GM21528 (cell line): ENCODE measurements around the gene WDR70.
"Not testable (repeated sequence)": the region's sequence is repeated elsewhere in the genome, so short reads cannot be mapped to it uniquely, and the experiment has no call there.

Source experiments
- ATAC-seq: cut with Tn5 transposase; IDR thresholded peaks from one replicate; pipeline ENCODE4 v1.9.1; 2021; ENCODE audit warnings: mild to moderate bottlenecking, moderate library complexity; ENCODE audit not compliant: unreplicated experiment, low FRiP score

Gene WDR70

DNA sequence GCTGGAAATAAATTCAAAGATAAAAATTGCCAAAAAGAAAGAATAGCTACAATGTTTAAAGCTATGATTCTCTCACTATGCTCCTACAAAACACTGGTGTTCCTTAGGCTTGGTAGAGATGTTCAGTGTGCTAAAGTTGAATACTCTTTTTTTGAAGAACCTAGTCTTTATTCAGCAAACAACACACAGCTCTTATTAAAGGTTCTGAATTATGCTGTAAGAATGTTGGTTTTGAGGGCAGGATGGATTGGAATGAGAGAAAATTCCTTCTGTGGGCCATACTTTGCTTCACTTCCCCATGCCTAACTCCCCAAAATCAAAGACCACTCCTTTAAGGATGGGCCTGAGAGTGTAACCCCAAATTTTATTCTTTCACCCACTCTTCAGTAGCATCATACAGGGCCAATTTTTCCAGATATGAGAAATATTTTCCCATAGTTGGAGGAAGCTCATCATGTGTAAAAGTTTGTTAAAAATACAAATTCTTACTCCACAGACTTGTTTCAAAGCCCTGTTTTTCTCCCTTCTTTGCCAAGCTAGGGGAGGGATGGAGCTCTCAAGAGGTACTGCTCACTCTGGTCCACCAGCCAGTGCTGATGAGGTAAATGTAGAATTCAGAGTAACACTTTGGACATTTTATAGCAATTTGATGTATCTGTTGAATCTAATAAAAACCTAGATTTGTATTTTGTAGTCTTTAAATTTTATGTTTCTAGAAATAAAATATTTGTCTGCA is 361.4 kb downstream of the WDR70 start:
- ATAC-seq: no peak

GRCh38 chr5:37742111-37742510 is 363.0 kb downstream of the WDR70 start:
- ATAC-seq: no peak

GRCh38 chr5:37751227-37751626 is 372.1 kb downstream of the WDR70 start:
- no peak for ATAC-seq

DNA sequence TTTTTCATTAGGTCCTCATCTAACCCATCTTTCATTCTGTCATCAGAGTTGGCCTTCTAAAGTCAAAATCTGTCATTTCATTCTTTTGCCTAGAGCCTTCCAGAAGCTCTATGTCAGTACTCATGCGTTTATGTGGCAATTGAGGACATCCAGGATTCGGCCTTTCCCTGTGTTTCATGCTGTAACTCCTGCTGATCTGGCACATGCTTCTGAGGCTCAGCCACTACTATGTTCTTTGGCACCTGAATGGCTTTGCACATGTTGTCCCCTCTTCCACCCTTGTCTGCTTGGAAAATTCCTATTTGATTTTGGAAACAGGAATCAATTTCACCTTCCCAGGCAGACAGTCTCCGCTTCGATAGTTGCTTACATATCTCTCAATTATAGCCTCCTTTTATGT is 375.9 kb downstream of the WDR70 start:
- no peak for ATAC-seq

DNA sequence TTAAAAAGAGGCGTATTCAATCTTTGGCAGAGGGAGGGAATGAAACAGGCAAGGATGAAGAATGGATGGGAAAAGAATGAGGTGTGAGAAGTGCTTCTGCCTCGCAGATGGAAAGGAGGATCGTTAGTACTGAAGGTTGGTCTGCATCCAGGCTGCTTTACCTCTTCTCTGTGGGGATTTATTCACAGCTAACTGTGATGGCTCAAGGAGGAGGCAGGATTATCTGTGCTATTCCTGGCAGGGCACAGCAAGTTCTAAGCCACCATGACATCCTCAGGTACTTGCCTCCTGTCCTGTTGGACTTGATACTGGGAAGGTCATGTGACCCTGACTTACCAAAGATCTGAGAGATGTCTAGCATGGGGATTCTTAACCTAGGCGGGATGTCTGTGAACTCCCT is 376.5 kb downstream of the WDR70 start:
- ATAC-seq: no peak

DNA sequence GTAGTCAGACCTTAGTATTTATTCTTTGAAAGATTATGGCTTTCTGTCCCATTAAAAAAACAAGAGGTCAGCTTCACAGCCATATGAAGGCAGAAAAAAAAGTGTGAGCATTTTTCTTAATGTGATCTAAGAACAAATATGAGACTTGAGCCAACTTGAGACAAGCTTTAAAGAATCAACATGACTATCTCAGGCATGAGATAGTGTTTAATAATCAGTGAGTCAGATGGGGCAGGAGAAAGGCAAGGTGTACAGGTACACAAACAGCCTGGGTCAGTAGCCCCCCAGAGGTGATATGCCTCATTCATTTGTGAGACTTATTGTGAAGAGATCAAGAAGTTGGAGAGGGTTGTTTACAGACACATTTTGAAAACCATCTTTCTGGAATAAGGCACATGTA is 377.1 kb downstream of the WDR70 start:
- ATAC-seq: no peak

DNA sequence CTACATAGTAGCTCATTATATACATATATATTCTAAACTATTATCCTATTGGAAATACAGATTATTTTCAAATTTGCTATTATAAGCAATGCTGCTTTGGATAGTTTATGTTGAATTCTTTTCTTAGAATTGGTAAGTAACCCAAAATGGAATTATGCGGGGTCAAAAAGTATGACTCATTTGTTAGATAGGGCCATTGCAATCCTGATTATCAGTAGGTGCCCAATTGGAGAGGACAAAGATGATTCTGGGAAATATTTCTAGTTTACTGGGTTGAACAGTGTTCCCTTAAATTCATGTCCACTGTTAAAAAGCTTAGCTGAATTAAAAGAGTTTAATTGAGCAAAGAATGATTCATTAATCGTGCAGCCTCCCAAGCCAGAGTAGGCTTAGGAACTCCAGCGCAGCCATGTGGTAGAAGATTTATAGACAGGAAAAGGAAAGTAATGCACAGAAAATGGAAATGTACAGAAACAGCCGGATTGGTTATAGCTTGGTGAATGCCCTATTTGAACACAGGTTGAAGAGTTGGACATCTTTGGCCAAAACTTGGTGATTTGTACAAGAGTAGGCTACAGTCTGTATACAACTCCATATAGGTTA is 379.0 kb downstream of the WDR70 start:
- ATAC-seq: no peak

DNA sequence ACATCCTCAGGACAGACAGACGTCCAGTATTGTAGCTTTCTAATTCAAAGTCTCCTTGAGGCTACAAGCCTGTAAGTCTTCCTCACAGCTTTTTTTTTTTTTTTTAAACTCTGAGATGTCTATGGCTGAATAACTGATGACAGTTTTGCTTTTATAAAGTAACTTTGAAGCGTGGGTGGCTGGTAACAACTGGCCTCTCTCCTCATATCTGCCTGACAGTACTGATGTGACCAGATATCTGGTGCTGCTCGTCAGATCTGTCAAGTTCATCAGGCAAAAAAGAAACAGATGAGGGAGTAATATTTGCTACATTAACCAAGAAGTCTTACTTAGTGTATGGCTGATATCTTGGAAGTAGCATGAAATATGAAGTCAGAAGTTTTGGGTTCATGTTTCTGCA is 388.1 kb downstream of the WDR70 start:
- ATAC-seq: no peak

DNA sequence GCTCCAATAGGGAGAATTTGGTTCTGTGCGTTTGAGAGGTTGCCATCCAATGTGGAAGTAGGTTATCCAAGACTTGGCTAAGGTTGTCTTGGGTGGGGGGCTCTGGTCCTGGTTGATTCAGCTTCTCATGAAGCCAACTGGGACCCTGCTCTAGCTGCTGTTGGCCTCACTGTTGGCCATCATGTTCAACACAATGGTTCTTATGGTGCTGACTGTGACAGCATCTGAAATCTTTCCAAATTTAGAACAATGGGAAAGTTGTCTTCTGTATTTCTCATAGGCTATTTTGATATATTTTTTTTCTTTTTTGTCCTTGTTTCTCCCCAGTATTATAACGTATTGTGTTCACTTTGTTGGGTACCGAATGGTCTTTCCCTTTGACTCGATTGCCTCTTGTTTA is 388.8 kb downstream of the WDR70 start:
- no peak for ATAC-seq

GRCh38 chr5:37768371-37768770 is 389.3 kb downstream of the WDR70 start:
- no peak for ATAC-seq

- no peak for ATAC-seq
Observed at GRCh38 chr5:37769108-37769507, 390.0 kb downstream of the WDR70 start.

- no peak for ATAC-seq
Observed at GRCh38 chr5:37769840-37770239, 390.7 kb downstream of the WDR70 start.

GRCh38 chr5:37770786-37771185 is 391.7 kb downstream of the WDR70 start:
- ATAC-seq: no peak

DNA sequence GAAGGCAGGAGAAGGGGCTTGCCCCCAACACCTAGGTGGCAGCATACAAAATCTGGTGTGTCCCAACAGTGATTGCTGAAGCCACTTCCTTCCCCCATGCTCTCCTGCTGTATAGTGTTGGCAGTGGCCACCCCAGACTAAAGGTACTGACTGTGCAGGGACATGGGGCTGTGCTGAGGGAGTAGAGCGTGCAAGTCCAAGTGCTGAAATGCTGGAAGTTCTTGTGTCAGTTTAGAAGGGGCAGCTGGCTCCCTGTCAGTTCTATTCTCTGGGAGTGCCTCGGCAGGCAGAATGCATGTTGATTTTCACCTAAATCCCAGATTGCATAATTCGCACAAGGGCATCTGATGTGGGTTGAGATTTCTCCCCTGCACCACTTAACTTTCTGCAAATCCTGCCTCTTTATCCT is 392.1 kb downstream of the WDR70 start:
- ATAC-seq: no peak

- no peak for ATAC-seq
Observed at GRCh38 chr5:37771731-37772130, 392.6 kb downstream of the WDR70 start.

DNA sequence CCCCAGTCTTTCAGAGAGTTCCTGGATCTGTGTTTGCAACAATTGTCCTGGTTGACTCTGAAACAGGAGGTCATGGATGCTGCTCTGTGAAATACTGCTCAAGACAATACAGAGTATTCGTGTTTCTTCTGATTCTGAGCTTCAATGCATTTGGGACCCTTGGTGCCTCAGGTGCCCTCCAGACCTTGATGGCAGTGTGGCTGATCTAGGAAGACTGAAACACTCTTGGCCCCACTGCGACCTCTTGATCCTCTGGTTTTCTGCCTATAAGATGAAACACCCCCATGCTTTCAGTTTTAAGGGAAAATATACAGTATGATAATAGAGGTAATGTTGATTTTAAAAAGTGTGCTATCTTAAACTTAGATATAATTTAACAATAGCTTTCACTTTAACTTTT is 393.1 kb downstream of the WDR70 start:
- no peak for ATAC-seq

GRCh38 chr5:37773809-37774208 is 394.7 kb downstream of the WDR70 start:
- ATAC-seq: no peak

DNA sequence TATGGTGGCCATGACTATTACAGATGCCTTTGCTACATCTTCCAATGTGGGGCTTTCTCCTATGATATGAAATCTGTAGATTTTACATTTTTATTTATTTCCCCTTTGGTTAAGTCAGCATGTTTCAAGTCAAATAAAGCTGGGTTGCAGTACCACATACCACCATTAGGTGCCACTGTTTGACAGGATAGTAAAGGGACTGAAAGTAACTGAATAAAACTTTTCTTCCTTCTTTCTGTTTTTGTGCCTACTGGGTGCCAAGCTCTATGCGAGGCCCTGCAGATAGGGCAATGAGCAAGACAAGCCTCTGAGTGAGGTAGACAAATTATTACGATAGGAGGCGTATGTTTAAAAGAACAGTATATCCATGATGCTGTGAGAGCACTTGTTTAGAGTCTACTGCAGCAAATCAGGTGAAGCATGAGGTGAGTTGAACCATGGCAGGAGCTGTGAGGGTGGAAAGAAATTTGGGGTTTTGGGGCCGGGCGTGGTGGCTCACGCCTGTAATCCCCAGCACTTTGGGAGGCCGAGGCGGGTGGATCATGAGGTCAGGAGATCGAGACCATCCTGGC is 395.9 kb downstream of the WDR70 start:
- ATAC-seq: no peak

DNA sequence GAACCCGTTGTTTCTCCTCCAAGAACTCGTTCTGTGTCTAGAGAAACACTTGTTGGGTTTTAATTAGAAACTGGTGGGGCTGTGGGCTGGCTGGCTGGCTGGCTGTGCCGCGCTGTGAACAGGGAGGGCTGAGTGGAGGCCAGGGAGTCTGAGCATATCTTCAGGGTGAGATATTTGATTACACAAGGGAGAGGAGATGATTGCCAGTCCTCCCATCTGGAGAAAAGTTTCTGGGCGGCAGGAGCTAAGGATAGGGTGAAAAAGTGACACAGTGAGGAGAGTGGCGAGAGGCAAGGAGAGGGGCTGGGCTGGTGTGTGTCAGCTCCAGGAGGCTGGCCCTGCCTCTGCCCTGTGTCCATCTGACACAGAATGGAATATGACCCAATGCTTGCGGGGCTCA is 397.7 kb downstream of the WDR70 start:
- ATAC-seq: no peak

- ATAC-seq: no peak
Observed at GRCh38 chr5:37777432-37778130, 398.5 kb downstream of the WDR70 start.

DNA sequence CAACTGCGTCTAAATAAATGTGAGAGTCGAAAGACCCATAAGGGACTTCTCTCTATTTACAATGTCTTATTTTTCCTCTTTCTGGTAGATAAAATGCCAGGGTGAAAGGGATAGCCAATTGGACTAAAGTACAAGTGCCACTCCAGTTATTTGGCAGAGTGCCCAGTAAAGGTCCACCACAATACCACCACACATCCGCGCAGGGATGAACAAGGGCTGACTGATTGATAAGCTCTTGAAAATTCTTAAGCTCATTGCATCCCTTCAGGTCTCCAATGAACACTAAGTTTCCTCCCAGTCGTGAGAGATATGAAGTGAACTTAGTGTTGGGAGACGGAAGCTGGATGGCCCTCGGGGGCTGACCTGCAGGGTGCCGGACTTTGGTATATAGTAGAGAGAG is 402.3 kb downstream of the WDR70 start:
- ATAC-seq: not testable (repeated sequence)

DNA sequence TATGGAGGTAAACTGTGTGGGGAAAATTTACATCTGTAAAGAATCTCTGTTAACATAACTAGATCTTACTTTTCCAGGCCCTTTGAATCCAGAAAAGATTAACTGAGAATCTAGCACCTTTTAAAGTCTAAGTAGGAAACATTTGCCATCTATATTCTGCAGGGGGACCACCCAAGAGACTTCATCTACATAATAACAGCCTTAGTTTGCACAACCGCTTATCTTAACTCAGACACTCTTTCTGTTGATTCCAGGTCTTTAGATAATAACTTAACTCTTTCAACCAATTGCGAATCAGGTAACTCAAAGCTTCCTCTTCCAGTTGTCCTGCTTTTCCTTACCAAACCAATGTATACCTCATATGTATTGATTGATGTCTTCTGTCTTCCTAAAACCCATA is 407.3 kb downstream of the WDR70 start:
- ATAC-seq: no peak
